Measurements from ENCODE around the gene MBD3L1.

Gene MBD3L1

DNA sequence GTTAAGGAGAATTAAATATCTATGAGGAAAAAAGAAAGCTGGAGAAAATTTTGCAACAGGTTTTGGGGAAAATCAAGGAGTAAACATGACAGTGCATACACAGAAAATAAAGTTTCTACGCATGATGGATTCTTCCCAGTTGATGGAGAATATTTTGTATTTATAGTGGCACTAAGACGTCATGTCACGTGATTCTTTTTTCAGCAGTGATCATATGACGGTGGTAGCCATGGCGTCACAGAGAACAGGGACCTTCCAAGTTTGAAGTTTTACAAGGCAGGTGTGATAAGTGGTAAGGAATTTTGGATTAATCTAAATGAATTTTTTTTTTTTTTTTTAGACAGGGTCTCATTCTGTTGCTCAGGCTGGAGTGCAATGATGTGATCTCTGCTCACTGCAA lies 8.5 kb downstream of the MBD3L1 start:
- DNase-seq (ENCODE audit: low spot score): no peak
- Mint-ChIP-seq H3K36me3 (ENCODE audit: low read depth) (no peaks in the 10 kb centered on the region), H3K9me3 (no peaks in the 10 kb centered on the region), H3K27me3 (ENCODE audit: low read depth) (no peaks in the 10 kb centered on the region), H3K27ac (no peak overlapping the region), H3K4me1 (ENCODE audit: low read depth) (no peaks in the 10 kb centered on the region), H3K4me3 (no peak overlapping the region)

DNA sequence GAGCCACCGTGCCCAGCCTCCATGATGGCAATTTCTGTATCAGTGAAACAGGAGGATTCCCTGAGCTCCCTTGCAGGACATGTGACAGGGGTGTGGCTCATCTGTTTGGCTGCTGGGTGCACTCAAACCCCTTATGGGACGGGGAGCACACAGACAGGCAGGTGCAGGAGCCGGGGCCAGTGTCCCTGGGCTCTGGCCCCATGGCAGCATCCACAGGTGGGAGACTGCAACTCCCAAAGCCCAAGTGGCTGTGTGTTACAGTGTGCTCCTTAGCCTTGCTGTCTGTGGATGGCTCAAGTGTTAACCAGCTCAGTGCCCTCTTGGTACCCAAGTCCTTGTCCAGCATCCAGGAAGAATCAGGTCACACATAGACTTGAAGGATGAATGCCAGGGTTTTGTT lies 14.6 kb downstream of the MBD3L1 start:
- H3K9me3 Mint-ChIP-seq: peaks cover 19% of the 10 kb centered on the region
- H3K36me3 Mint-ChIP-seq (ENCODE audit: low read depth): no peaks in the 10 kb centered on the region
- no peaks in the 10 kb centered on the region for H3K4me1 Mint-ChIP-seq (ENCODE audit: low read depth)
- DNase-seq (ENCODE audit: low spot score): no peak
- no peak overlapping the region for H3K4me3 Mint-ChIP-seq
- no peak overlapping the region for H3K27ac Mint-ChIP-seq
- no peaks in the 10 kb centered on the region for H3K27me3 Mint-ChIP-seq (ENCODE audit: low read depth)

DNA sequence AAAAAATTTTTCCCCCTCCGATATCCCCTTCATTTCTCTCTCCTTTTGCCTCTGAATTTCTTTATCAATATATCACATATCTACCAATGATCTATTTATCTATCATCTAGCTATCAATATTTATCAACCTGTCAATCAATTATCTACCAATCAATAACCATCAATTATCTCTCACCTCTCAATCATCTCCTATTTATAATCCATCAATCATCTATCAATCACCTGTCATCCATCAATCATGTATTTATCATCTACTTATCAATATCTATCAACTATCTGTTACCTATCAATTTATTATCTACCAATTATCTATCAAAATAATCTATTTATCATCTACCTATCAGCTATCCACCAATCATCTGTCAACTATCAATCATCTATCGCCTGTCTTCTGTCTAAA lies 17.1 kb downstream of the MBD3L1 start:
- no peak overlapping the region for H3K27ac Mint-ChIP-seq
- no peaks in the 10 kb centered on the region for H3K27me3 Mint-ChIP-seq (ENCODE audit: low read depth)
- no peaks in the 10 kb centered on the region for H3K36me3 Mint-ChIP-seq (ENCODE audit: low read depth)
- H3K4me3 Mint-ChIP-seq: no peak overlapping the region
- H3K9me3 Mint-ChIP-seq: peaks cover 19% of the 10 kb centered on the region
- DNase-seq (ENCODE audit: low spot score): no peak
- H3K4me1 Mint-ChIP-seq (ENCODE audit: low read depth): no peaks in the 10 kb centered on the region

DNA sequence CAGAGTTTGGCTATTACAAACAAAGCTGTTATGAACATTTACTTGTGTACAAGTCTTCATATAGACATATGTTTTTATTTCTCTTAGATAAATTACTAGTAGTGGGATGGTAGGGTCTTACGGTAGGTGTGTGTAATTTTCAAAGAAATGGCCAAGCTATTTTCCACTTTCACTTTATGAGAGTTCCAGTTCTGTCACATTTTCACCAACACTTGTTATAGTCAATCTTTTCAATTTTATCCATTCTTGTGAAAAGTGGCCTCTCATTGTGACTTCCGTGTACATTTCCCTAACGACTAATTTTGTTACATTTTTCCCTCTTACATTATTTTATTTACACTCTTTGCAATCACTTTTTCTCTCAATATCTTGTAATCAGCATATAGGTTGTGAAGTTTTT lies 18.3 kb downstream of the MBD3L1 start:
- DNase-seq (ENCODE audit: low spot score): no peak
- Mint-ChIP-seq H3K27ac (no peak overlapping the region), H3K4me1 (ENCODE audit: low read depth) (no peaks in the 10 kb centered on the region), H3K36me3 (ENCODE audit: low read depth) (no peaks in the 10 kb centered on the region), H3K27me3 (ENCODE audit: low read depth) (no peaks in the 10 kb centered on the region), H3K9me3 (peaks cover 19% of the 10 kb centered on the region), H3K4me3 (no peak overlapping the region)

GRCh38 chr19:8858260-8858659 lies 26.1 kb downstream of the MBD3L1 start:
- DNase-seq (ENCODE audit: low spot score): no peak
- H3K27ac Mint-ChIP-seq: no peak overlapping the region
- H3K9me3 Mint-ChIP-seq: peaks cover 6% of the 10 kb centered on the region
- no peak overlapping the region for H3K4me3 Mint-ChIP-seq
- H3K27me3 Mint-ChIP-seq (ENCODE audit: low read depth): no peaks in the 10 kb centered on the region
- no peaks in the 10 kb centered on the region for H3K36me3 Mint-ChIP-seq (ENCODE audit: low read depth)
- no peaks in the 10 kb centered on the region for H3K4me1 Mint-ChIP-seq (ENCODE audit: low read depth)

GRCh38 chr19:8866344-8866743 lies 34.2 kb downstream of the MBD3L1 start:
- H3K27ac Mint-ChIP-seq: no peak overlapping the region
- H3K27me3 Mint-ChIP-seq (ENCODE audit: low read depth): no peaks in the 10 kb centered on the region
- H3K9me3 Mint-ChIP-seq: peaks cover 6% of the 10 kb centered on the region
- H3K36me3 Mint-ChIP-seq (ENCODE audit: low read depth): no peaks in the 10 kb centered on the region
- H3K4me3 Mint-ChIP-seq: no peak overlapping the region
- no peaks in the 10 kb centered on the region for H3K4me1 Mint-ChIP-seq (ENCODE audit: low read depth)
- no peak for DNase-seq (ENCODE audit: low spot score)

GRCh38 chr19:8877854-8878705 lies 45.9 kb downstream of the MBD3L1 start:
- no peak for DNase-seq (ENCODE audit: low spot score)
- no peaks in the 10 kb centered on the region for H3K4me1 Mint-ChIP-seq (ENCODE audit: low read depth)
- no peaks in the 10 kb centered on the region for H3K27me3 Mint-ChIP-seq (ENCODE audit: low read depth)
- H3K27ac Mint-ChIP-seq: no peak overlapping the region
- no peak overlapping the region for H3K4me3 Mint-ChIP-seq
- peaks cover 30% of the 10 kb centered on the region for H3K9me3 Mint-ChIP-seq
- no peaks in the 10 kb centered on the region for H3K36me3 Mint-ChIP-seq (ENCODE audit: low read depth)

- no peak overlapping the region for H3K27ac Mint-ChIP-seq
- no peak overlapping the region for H3K4me3 Mint-ChIP-seq
- H3K9me3 Mint-ChIP-seq: peaks cover 31% of the 10 kb centered on the region
- no peaks in the 10 kb centered on the region for H3K4me1 Mint-ChIP-seq (ENCODE audit: low read depth)
- DNase-seq (ENCODE audit: low spot score): no peak
- no peaks in the 10 kb centered on the region for H3K36me3 Mint-ChIP-seq (ENCODE audit: low read depth)
- no peaks in the 10 kb centered on the region for H3K27me3 Mint-ChIP-seq (ENCODE audit: low read depth)
Observed at GRCh38 chr19:8880868-8881488, 48.8 kb downstream of the MBD3L1 start.

- Mint-ChIP-seq H3K36me3 (ENCODE audit: low read depth) (no peaks in the 10 kb centered on the region), H3K27me3 (ENCODE audit: low read depth) (no peaks in the 10 kb centered on the region), H3K9me3 (peaks cover 31% of the 10 kb centered on the region), H3K4me1 (ENCODE audit: low read depth) (no peaks in the 10 kb centered on the region), H3K27ac (no peak overlapping the region), H3K4me3 (no peak overlapping the region)
- DNase-seq (ENCODE audit: low spot score): no peak
Observed at GRCh38 chr19:8881512-8881911, 49.3 kb downstream of the MBD3L1 start.

- Mint-ChIP-seq H3K27ac (no peak overlapping the region), H3K27me3 (ENCODE audit: low read depth) (no peaks in the 10 kb centered on the region), H3K4me1 (ENCODE audit: low read depth) (no peaks in the 10 kb centered on the region), H3K36me3 (ENCODE audit: low read depth) (no peaks in the 10 kb centered on the region), H3K4me3 (no peak overlapping the region), H3K9me3 (peaks cover 14% of the 10 kb centered on the region)
- no peak for DNase-seq (ENCODE audit: low spot score)
Observed at GRCh38 chr19:8884416-8884815, 52.2 kb downstream of the MBD3L1 start.

GRCh38 chr19:8887364-8887763 lies 55.2 kb downstream of the MBD3L1 start:
- Mint-ChIP-seq H3K36me3 (ENCODE audit: low read depth) (no peaks in the 10 kb centered on the region), H3K27me3 (ENCODE audit: low read depth) (no peaks in the 10 kb centered on the region), H3K4me3 (no peak overlapping the region), H3K27ac (no peak overlapping the region), H3K9me3 (peaks cover 8% of the 10 kb centered on the region), H3K4me1 (ENCODE audit: low read depth) (no peaks in the 10 kb centered on the region)
- no peak for DNase-seq (ENCODE audit: low spot score)

DNA sequence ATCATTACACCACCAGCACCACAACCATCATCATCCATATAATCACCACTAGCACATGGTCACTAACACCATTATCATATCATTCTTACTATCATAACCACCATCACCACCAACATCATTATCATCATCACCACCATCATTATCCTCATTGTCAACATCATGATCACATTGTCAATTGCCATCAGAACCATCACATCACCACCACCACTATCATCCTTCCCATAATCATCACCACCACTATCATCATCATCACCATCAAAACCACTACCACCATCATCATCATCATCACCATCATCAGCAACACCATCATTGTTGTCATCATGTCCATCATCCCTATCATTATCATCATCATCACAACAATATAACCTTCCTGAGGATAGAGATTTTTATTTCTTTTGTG lies 58.1 kb downstream of the MBD3L1 start:
- Mint-ChIP-seq H3K36me3 (ENCODE audit: low read depth) (no peaks in the 10 kb centered on the region), H3K27me3 (ENCODE audit: low read depth) (no peaks in the 10 kb centered on the region), H3K4me3 (no peak overlapping the region), H3K4me1 (ENCODE audit: low read depth) (no peaks in the 10 kb centered on the region), H3K9me3 (no peaks in the 10 kb centered on the region), H3K27ac (no peak overlapping the region)
- DNase-seq (ENCODE audit: low spot score): no peak
